GM10248 (cell line): Measurements from ENCODE around the gene PHF11.

Experiments used
- CTCF ChIA-PET: fragments of 300-600 bp; sonication (Branson Sonifier 250); formaldehyde crosslinking; extraction: SDS; loops from one replicate; lab custom pipeline; 2021; ENCODE audit warnings: antibody characterized with exemption; lab: Yijun Ruan, JAX
- POLR2A ChIA-PET: fragments of 350-650 bp; sonication (Branson Sonifier 250); formaldehyde crosslinking; extraction: SDS; loops from one replicate; lab custom pipeline; 2020; ENCODE audit warnings: antibody characterized with exemption; lab: Yijun Ruan, JAX
- DNase-seq: peaks from one replicate; pipeline ENCODE4 v3.0.0; 2012; ENCODE audit errors: extremely low spot score
- TF ChIP-seq, protein P1 (sequence below): IDR thresholded peaks from 2 replicates; pipeline ENCODE4 v1.5.1; 2012; ENCODE audit warnings: mild to moderate bottlenecking, low read depth; ENCODE audit errors: extremely low read depth, missing control alignments, control extremely low read depth

The PHF11 gene

DNA sequence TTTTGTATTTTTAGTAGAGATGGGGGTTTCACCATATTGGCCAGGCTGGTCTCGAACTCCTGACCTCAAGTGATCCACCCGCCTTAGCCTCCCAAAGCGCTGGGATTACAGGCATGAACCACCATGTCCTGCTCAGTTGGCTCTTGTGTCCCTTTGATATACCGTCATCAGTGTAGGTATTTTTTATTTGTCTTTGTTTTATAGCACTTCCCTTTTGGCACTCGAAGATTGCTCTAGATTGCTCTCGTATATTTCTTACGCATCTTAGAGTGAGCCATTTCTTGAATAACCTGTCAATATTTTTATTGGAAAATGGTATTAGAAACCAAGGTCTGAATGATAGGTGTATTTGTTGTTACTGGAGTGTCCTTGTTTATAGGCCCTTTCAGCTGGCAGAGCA is 42.3 kb upstream of the PHF11 start:
- POLR2A ChIA-PET, result interaction anchor here (2.3 kb wide), 1 partner anchor 9 kb away, joined by 12 read pairs; the partner anchor contains the start of genes CAB39L and SETDB2
- TF ChIP-seq, protein P1, sequence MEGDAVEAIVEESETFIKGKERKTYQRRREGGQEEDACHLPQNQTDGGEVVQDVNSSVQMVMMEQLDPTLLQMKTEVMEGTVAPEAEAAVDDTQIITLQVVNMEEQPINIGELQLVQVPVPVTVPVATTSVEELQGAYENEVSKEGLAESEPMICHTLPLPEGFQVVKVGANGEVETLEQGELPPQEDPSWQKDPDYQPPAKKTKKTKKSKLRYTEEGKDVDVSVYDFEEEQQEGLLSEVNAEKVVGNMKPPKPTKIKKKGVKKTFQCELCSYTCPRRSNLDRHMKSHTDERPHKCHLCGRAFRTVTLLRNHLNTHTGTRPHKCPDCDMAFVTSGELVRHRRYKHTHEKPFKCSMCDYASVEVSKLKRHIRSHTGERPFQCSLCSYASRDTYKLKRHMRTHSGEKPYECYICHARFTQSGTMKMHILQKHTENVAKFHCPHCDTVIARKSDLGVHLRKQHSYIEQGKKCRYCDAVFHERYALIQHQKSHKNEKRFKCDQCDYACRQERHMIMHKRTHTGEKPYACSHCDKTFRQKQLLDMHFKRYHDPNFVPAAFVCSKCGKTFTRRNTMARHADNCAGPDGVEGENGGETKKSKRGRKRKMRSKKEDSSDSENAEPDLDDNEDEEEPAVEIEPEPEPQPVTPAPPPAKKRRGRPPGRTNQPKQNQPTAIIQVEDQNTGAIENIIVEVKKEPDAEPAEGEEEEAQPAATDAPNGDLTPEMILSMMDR, result no peak
- CTCF ChIA-PET, result interaction anchor here (1.6 kb wide), 1 partner anchor 9 kb away, joined by 5 read pairs; the partner anchor contains the start of genes CAB39L and SETDB2

DNA sequence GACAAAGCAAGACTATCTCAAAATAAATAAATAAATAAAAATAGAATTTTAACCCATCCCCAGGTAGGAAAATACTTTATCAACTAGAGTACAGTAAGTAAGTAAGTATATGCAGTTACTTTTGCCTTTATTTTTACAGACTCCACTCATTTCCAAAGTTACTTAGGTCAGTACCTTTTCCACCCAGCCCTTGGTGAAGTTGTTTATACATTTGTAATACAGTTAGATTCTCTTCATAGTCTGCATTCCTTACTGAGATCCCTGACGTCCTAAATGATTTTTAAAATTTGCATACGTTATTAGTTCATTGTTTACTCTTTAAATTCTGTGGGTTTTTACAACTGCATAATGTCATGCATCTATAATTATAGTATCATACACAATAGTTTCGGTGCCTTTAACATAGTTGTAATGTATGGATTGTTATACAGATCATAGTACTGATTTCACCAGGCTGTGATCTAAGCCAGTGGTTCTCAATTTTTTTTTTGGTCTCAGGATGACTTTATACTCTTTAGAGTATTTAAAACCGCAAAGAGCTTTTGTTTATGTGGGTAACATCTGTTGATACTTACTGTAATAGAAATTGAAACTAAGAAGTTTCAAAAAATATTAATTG is 41.3 kb upstream of the PHF11 start:
- CTCF ChIA-PET, result interaction anchor here (1.4 kb wide), 1 partner anchor 10 kb away, joined by 6 read pairs; the partner anchor contains the start of genes CAB39L and SETDB2
- peak; percentile 51 for DNase-seq
- TF ChIP-seq, protein P1, result no peak
- POLR2A ChIA-PET, result interaction anchor here (0.5 to 2.3 kb wide), 2 partner anchors 10 to 84 kb away, joined by 3 to 12 read pairs; partner anchors contain the start of genes CAB39L and SETDB2

More for the DNA sequence above, 42.3 kb upstream of the PHF11 start:
- DNase-seq, result no peak

DNA sequence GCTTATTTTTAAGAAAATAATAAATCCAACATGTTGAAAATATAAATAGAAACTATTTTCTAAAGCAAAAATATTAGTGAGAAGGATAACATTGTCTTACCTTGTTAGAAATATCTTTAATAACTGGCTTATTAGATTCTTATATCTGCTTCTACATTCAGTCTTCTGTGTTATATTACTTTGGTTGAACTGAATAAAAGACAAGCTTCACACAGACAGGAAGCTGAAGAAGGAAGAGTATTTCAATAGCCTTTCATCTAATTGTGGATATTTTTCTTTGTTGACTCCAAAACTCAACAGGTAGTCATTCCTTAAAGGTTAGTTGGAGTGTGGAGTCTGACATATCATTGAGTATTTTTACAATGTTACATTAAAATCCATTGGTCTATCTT is 40.8 kb upstream of the PHF11 start:
- ChIA-PET POLR2A (interaction anchor here (0.5 to 2.3 kb wide), 2 partner anchors 11 to 84 kb away, joined by 3 to 12 read pairs; partner anchors contain the start of genes CAB39L and SETDB2), CTCF (interaction anchor here (0.9 to 1.4 kb wide), 2 partner anchors 10 to 11 kb away, joined by 3 to 6 read pairs; partner anchors contain the start of genes CAB39L and SETDB2)
- DNase-seq, result no peak
- TF ChIP-seq, protein P1, result no peak

DNA sequence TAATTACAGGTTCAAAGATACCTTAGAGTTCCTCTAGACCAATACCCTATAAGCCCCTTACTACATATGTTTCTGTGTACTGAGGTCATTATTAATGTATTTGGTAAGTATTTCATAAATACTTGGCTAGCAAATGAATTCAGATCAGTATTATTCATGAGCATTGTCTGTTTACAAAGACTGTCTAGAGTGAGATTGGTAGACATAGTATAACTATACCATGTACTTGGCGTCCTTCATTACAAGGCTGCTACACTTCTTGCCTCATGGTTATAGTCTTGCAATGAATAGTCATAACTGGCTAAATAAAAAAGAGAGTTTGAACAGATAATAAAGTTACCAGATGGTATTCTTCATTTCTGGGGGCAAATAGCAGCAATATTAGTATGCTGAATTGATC is 39.6 kb upstream of the PHF11 start:
- no peak for DNase-seq
- TF ChIP-seq, protein P1, result no peak
- POLR2A ChIA-PET, result no interaction called here
- CTCF ChIA-PET, result no interaction called here

DNA sequence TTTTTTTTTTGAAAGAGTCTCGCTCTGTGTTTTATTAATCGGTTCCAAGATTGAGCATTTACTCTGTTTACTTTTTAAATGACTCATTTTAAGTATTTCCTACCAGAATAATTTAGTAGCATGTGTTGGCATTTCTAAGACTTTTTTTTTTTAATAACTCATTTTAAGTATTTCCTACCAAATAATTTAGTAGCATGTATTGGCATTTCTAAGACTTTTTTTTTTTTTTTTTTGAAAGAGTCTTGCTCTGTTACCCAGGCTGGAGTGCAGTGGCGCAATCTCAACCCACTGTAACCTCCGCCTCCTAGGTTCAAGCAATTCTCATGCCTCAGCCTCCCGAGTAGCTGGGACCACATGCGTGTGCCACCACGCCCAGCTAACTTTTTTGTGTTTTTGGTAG is 38.5 kb upstream of the PHF11 start:
- POLR2A ChIA-PET, result interaction anchor here (0.7 kb wide), 2 partner anchors 86 to 149 kb away, joined by 4 to 7 read pairs; no protein-coding TSS in a partner anchor
- CTCF ChIA-PET, result interaction anchor here (1.1 to 2.5 kb wide), 2 partner anchors 14 to 37 kb away, joined by 3 to 6 read pairs; partner anchors contain the start of gene CAB39L
- TF ChIP-seq, protein P1, result no peak
- DNase-seq, result no peak

DNA sequence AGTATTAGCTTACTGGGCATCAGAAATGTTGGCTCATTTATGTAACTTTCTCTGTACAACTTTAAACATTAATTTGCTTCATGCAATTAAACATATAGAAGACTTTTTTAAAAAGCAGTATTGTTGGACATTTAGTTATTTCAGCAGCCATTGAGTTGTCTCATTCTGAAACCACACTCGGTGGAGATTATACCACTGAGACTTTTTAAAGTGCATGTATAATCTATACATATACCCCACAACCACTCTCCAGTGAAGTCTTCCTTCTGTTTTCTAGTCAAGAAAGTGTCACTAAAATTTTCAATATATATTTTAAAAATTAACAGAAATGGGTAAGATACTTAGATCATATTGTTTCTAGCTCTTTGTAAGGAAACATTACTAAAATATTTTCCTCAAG is 36.2 kb upstream of the PHF11 start:
- POLR2A ChIA-PET, result no interaction called here
- TF ChIP-seq, protein P1, result no peak
- CTCF ChIA-PET, result interaction anchor here (0.9 to 2.5 kb wide), 6 partner anchors 10 to 26 kb away, joined by 3 to 6 read pairs (median 4); partner anchors contain the start of genes CAB39L and SETDB2
- no peak for DNase-seq
